Measurements from ENCODE around the gene POC1A.

GRCh38 chr3:52063026-52063723, 91.0 kb downstream of the POC1A start:
- TF ChIP-seq EZH2 (IDR thresholded peaks at IDR 0.05; ENCODE audit: insufficient read depth, low read length) (no peak), CTCF (IDR thresholded peaks at IDR 0.05; ENCODE audit: insufficient read depth, low read depth, low read length) (no peak)
